Heart left ventricle (tissue), 13 donors: ENCODE measurements around the gene EGFL8.

Experiments
- POLR2A ChIP-seq, 2 donors: fragments of 450-650 bp; IDR thresholded peaks; one replicate each; pipeline ENCODE4 v1.6.1; 2017; ENCODE audit warnings: antibody characterized with exemption in 2 of 2, mild to moderate bottlenecking in 2 of 2, moderate library complexity in 2 of 2
- TF ChIP-seq, protein P1 (sequence below), 12 donors: fragments of 200-600 bp; sonication (generic) in 4 of 12; IDR thresholded peaks; one replicate each; pipeline versions ENCODE4 v1.5.0 to v1.8.0; 2018 to 2022; ENCODE audit warnings: antibody characterized with exemption in 12 of 12, mild to moderate bottlenecking in 5 of 12
- donor health status: ischemic (EF 13 %, LVEDD 7.1; RV severe dilation, severe dysfunction).
- donor health status: DM: no; HTN: yes; CAD: no.
- donor health status: DM: no; HTN: no; CAD: no.
- donor health status: ischemic (EF 25% LVEDD 6.9; RV normal size, moderate dysfunction).
- donor health status: ischemic (EF 25% LVEDD 5.7; RV mildly dilated, moderate dysfunction).
- donor health status: ischemic (EF 35%, LVEDD 5.7; RV mildly dilated, moderate dysfunction).
- donor health status: nonischemic (EF 11% LVEDD 7.7; RV severe dilation, severe dysfunction).
- donor health status: DM: yes; HTN: yes; CAD: no.
- donor health status: PGD.
- donor health status: ischemic (EF 29% LVEDD 5.4; RV normal size, mild dysfunction).
- donor health status: nonischemic (EF 23%, LVEDD 6.1; RV moderate dilation, normal function).

DNA sequence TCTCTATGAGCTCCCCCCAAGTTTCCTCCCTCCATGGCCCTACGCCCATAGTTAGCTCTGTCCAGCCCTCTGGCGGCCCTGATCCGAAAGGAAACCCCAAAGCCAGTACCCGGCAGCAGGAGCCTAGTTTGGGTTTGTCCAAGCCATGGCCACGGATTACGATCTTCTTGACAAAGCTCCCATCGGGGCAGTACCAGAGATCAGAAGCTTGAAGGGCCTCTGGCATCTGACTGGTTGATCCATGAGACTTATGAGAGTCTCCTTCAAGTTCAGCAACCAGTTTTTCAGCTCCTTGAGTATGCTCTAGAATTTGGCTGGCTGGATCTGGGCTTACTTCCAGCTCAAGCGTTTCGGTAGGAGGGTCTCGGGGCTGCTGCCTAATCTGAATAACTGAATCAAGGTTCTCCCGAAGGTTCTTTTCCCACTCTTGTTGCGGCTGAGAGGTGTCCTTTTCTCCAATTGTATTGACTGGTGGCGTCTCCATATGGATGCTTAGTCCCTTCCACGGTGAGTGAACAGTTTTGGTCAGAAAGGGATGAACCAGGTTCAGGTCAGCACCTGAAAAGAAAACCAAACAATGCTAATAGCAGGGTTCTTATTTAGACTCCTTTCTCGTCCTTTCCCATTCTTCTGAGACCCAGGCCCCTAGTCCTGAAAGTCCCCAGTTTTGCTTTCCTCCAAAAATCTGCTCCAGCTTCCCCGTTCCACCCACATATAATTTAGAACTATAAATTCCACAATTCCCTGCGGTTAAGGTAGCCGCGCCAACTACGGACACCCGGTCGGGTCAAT, 34.9 kb upstream of the EGFL8 start:
- TF ChIP-seq POLR2A (IDR thresholded peaks at IDR 0.05): no peak
- TF ChIP-seq, protein P1, sequence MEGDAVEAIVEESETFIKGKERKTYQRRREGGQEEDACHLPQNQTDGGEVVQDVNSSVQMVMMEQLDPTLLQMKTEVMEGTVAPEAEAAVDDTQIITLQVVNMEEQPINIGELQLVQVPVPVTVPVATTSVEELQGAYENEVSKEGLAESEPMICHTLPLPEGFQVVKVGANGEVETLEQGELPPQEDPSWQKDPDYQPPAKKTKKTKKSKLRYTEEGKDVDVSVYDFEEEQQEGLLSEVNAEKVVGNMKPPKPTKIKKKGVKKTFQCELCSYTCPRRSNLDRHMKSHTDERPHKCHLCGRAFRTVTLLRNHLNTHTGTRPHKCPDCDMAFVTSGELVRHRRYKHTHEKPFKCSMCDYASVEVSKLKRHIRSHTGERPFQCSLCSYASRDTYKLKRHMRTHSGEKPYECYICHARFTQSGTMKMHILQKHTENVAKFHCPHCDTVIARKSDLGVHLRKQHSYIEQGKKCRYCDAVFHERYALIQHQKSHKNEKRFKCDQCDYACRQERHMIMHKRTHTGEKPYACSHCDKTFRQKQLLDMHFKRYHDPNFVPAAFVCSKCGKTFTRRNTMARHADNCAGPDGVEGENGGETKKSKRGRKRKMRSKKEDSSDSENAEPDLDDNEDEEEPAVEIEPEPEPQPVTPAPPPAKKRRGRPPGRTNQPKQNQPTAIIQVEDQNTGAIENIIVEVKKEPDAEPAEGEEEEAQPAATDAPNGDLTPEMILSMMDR (IDR thresholded peaks at IDR 0.05): no peak
